ENCODE results near the gene FAHD2A. TPM values are rescaled to one million over a fixed set of nuclear protein-coding genes. Genes with fewer than 3 reads are reported as not detected.
"Not testable (repeated sequence)": the region's sequence is repeated elsewhere in the genome, so short reads cannot be mapped to it uniquely, and the experiment has no call there.

Gene FAHD2A
- total RNA-seq, 2 donors from 2014 or later = 35.7 to 40.6 TPM

- H3K9me3 Mint-ChIP-seq = no peaks in the 10 kb centered on the region
- H3K4me1 Mint-ChIP-seq (ENCODE audit: low read depth) = no peaks in the 10 kb centered on the region
- DNase-seq (no peak), ATAC-seq (replicated peaks in 1 of 2) (no peak)
- no peak overlapping the region for H3K4me3 Mint-ChIP-seq
- H3K27me3 Mint-ChIP-seq (ENCODE audit: low read depth) = peaks cover 18% of the 10 kb centered on the region
- H3K27ac Mint-ChIP-seq = no peak overlapping the region
- no peaks in the 10 kb centered on the region for H3K36me3 Mint-ChIP-seq (ENCODE audit: insufficient read depth in 2 of 2)
These were observed 40.0 kb upstream of the FAHD2A start for GRCh38 chr2:95362486-95362885.

- ATAC-seq (replicated peaks in 1 of 2) (no peak), DNase-seq (no peak)
- peaks cover 11% of the 10 kb centered on the region for H3K27me3 Mint-ChIP-seq (ENCODE audit: low read depth)
- peaks cover 0 to 1% of the 10 kb centered on the region in 2 donors for H3K36me3 Mint-ChIP-seq (ENCODE audit: insufficient read depth in 2 of 2)
- no peaks in the 10 kb centered on the region for H3K4me1 Mint-ChIP-seq (ENCODE audit: low read depth)
- H3K9me3 Mint-ChIP-seq = peaks cover 0 to 1% of the 10 kb centered on the region in 2 donors
- no peak overlapping the region for H3K27ac Mint-ChIP-seq
- no peak overlapping the region for H3K4me3 Mint-ChIP-seq
These were observed 36.0 kb upstream of the FAHD2A start for GRCh38 chr2:95366514-95366913.

GRCh38 chr2:95372216-95372829 is 30.2 kb upstream of the FAHD2A start:
- Mint-ChIP-seq H3K9me3 (peaks cover 0 to 2% of the 10 kb centered on the region in 2 donors), H3K27ac (no peak overlapping the region), H3K27me3 (ENCODE audit: low read depth) (peaks cover 5% of the 10 kb centered on the region), H3K4me3 (no peak overlapping the region), H3K36me3 (ENCODE audit: insufficient read depth in 2 of 2) (peaks cover 0 to 4% of the 10 kb centered on the region in 2 donors), H3K4me1 (ENCODE audit: low read depth) (no peaks in the 10 kb centered on the region)
- no peak for DNase-seq
- no peak for ATAC-seq (replicated peaks in 1 of 2)

GRCh38 chr2:95372845-95373244 is 29.7 kb upstream of the FAHD2A start:
- no peak for ATAC-seq (replicated peaks in 1 of 2)
- DNase-seq = no peak
- H3K36me3 Mint-ChIP-seq (ENCODE audit: insufficient read depth in 2 of 2) = peaks cover 0 to 4% of the 10 kb centered on the region in 2 donors
- H3K4me3 Mint-ChIP-seq = no peak overlapping the region
- no peaks in the 10 kb centered on the region for H3K4me1 Mint-ChIP-seq (ENCODE audit: low read depth)
- H3K27ac Mint-ChIP-seq = no peak overlapping the region
- H3K27me3 Mint-ChIP-seq (ENCODE audit: low read depth) = peaks cover 5% of the 10 kb centered on the region
- H3K9me3 Mint-ChIP-seq = peaks cover 0 to 2% of the 10 kb centered on the region in 2 donors

DNA sequence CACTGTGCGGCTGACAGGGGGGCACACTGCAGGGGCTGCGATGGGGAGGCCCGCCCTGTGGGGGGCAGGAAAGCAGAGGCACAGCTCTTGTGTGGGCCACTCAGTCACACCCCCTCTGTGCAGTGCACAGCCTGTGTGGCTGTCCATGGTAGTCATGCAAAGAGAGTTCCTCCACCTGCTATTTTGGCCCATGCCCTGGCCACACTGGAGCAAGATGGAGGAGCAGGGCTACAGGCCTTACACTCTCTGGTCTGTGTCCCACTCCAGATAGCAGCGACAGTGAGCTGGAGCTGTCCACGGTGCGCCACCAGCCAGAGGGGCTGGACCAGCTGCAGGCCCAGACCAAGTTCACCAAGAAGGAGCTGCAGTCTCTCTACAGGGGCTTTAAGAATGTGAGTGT is 28.5 kb upstream of the FAHD2A start:
- Mint-ChIP-seq H3K27me3 (ENCODE audit: low read depth) (peaks cover 5% of the 10 kb centered on the region), H3K27ac (no peak overlapping the region), H3K36me3 (ENCODE audit: insufficient read depth in 2 of 2) (peaks cover 0 to 4% of the 10 kb centered on the region in 2 donors), H3K9me3 (peaks cover 0 to 2% of the 10 kb centered on the region in 2 donors), H3K4me1 (ENCODE audit: low read depth) (no peaks in the 10 kb centered on the region), H3K4me3 (no peak overlapping the region)
- ATAC-seq (replicated peaks in 1 of 2) (no peak), DNase-seq (no peak)

GRCh38 chr2:95374451-95374920 is 28.0 kb upstream of the FAHD2A start:
- no peak for DNase-seq
- H3K27ac Mint-ChIP-seq = no peak overlapping the region
- H3K9me3 Mint-ChIP-seq = peaks cover 0 to 2% of the 10 kb centered on the region in 2 donors
- H3K27me3 Mint-ChIP-seq (ENCODE audit: low read depth) = peaks cover 5% of the 10 kb centered on the region
- no peak overlapping the region for H3K4me3 Mint-ChIP-seq
- H3K36me3 Mint-ChIP-seq (ENCODE audit: insufficient read depth in 2 of 2) = peaks cover 0 to 4% of the 10 kb centered on the region in 2 donors
- no peak for ATAC-seq (replicated peaks in 1 of 2)
- H3K4me1 Mint-ChIP-seq (ENCODE audit: low read depth) = no peaks in the 10 kb centered on the region

- Mint-ChIP-seq H3K27me3 (ENCODE audit: low read depth) (peaks cover 5% of the 10 kb centered on the region), H3K36me3 (ENCODE audit: insufficient read depth in 2 of 2) (peaks cover 0 to 4% of the 10 kb centered on the region in 2 donors), H3K9me3 (peaks cover 0 to 2% of the 10 kb centered on the region in 2 donors), H3K27ac (no peak overlapping the region), H3K4me1 (ENCODE audit: low read depth) (no peaks in the 10 kb centered on the region), H3K4me3 (no peak overlapping the region)
- DNase-seq = no peak
- ATAC-seq (replicated peaks in 1 of 2) = no peak
These were observed 27.5 kb upstream of the FAHD2A start for GRCh38 chr2:95374921-95375471.

DNA sequence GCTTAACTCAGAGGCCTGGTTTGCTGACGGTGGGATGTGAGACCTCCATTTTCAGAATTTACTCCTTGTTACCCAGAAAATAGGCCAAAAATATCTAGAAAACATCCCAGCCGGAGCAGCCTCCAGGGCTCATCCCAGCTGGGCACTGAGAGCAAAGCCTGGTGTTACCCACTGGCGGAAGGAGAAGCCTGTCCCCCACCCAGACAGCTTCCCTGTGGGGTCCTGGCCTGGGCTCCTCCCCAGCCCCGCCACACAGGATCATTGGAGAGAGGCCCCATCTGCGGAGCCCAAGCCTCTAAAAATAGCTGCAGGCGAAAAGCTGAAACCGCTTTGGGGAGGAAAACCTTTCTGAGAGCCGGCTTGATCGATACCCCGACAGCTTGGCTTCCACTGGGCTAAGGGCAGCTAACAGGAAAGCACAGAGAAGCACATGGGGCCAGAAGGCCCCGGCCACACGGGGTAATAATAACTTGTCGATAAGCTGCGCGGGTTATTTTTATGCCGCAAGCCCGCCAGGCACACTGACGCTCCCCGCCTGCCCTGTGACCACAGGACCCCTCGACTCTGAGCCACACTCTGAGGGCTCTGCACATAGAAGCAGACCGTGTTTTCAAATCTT is 26.9 kb upstream of the FAHD2A start:
- Mint-ChIP-seq H3K9me3 (peaks cover 0 to 2% of the 10 kb centered on the region in 2 donors), H3K4me1 (ENCODE audit: low read depth) (no peaks in the 10 kb centered on the region), H3K27ac (no peak overlapping the region), H3K36me3 (ENCODE audit: insufficient read depth in 2 of 2) (peaks cover 0 to 4% of the 10 kb centered on the region in 2 donors), H3K27me3 (ENCODE audit: low read depth) (peaks cover 5% of the 10 kb centered on the region), H3K4me3 (no peak overlapping the region)
- DNase-seq = no peak
- no peak for ATAC-seq (replicated peaks in 1 of 2)

DNA sequence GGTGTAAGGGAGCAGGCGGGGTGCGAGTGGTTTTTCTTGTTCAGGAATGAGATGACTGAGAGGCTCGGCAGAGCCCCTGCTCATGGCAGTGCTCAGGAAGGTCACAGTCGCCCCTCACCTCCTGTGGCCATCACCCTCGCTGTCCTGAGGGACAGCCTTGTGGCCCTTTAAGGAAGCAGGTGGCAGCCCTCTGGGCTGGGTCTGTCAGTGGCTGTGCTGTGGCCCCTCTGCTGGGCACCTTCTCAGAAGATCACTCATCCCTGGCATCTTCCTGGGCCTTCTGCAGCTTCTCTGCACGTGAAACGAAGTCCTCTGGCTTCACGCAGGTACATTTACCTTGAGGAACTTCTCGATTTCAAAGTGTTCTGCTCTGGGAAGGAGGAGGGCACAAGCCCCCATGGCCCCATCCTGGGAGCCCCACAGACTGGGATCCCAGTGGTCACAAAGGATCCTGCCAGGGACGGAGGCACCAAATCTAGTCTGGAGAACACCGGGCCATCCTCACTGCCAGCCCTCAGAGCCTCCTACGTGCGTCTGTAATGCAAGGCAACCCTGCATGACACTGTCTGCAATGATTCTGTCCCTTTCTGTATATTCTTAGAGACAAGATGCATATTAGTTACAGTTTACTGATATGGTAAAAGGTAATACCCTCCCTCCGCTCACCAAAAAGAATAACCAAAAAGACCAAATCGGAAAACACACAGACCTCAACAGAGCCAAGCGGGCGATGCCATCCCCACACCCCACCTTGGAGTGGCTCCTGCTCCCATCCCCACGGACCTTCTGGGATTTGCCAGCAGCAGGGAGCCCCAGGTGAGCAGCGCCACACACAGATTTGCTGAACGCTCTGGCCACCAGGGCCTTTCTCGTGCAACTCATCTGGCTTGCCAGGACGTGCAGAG is 25.9 kb upstream of the FAHD2A start:
- Mint-ChIP-seq H3K36me3 (ENCODE audit: insufficient read depth in 2 of 2) (peaks cover 0 to 2% of the 10 kb centered on the region in 2 donors), H3K4me1 (ENCODE audit: low read depth) (no peaks in the 10 kb centered on the region), H3K9me3 (no peaks in the 10 kb centered on the region), H3K27ac (no peak overlapping the region), H3K4me3 (no peak overlapping the region), H3K27me3 (ENCODE audit: low read depth) (peaks cover 5% of the 10 kb centered on the region)
- ATAC-seq (replicated peaks in 1 of 2) (no peak), DNase-seq (no peak)

GRCh38 chr2:95377216-95378123 is 25.0 kb upstream of the FAHD2A start:
- DNase-seq = no peak
- H3K36me3 Mint-ChIP-seq (ENCODE audit: insufficient read depth in 2 of 2) = no peaks in the 10 kb centered on the region

DNA sequence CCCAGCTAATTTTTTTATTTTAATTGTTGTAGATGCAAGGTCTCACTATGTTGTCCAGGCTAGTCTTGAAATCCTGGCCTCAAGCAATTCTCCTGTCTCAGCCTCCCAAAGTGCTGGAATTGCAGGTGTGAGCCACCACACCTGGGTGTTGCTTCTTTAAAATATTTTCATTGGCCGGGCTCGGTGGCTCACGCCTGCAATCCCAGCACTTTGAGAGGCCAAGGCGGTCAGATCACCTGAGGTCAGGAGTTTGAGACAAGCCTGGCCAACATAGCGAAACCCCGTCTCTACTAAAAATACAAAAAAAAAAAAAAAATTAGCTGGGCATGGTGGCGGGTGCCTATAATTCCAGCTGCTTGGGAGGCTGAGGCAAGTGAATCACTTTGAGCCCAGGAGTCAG is 24.2 kb upstream of the FAHD2A start:
- H3K27me3 Mint-ChIP-seq (ENCODE audit: low read depth); H3K36me3 Mint-ChIP-seq (ENCODE audit: insufficient read depth in 2 of 2); H3K4me1 Mint-ChIP-seq (ENCODE audit: low read depth); DNase-seq; H3K4me3 Mint-ChIP-seq; H3K9me3 Mint-ChIP-seq; H3K27ac Mint-ChIP-seq; ATAC-seq (replicated peaks in 1 of 2): not testable (repeated sequence)

More at GRCh38 chr2:95377216-95378123, 25.0 kb upstream of the FAHD2A start:
- Mint-ChIP-seq H3K4me1 (ENCODE audit: low read depth) (no peaks in the 10 kb centered on the region), H3K9me3 (no peaks in the 10 kb centered on the region), H3K27me3 (ENCODE audit: low read depth) (no peaks in the 10 kb centered on the region), H3K27ac (no peak overlapping the region), H3K4me3 (no peak overlapping the region)
- no peak for ATAC-seq (replicated peaks in 1 of 2)

- Mint-ChIP-seq H3K27ac (no peak overlapping the region), H3K4me1 (ENCODE audit: low read depth) (no peaks in the 10 kb centered on the region), H3K9me3 (no peaks in the 10 kb centered on the region), H3K4me3 (no peak overlapping the region), H3K27me3 (ENCODE audit: low read depth) (no peaks in the 10 kb centered on the region), H3K36me3 (ENCODE audit: insufficient read depth in 2 of 2) (no peaks in the 10 kb centered on the region)
- no peak for ATAC-seq (replicated peaks in 1 of 2)
- no peak for DNase-seq
These were observed 23.1 kb upstream of the FAHD2A start for GRCh38 chr2:95379371-95379831.

Data from activated T-cell treated with anti-CD3 and anti-CD28 coated beads, Interleukin-2, amount 50 U/mL, for 72 hours (primary cell).